ENCODE measurements around the gene GABRB1.

GRCh38 chr4:47203593-47203992, 172.2 kb downstream of the GABRB1 start:
- TF ChIP-seq CTCF (conservative IDR thresholded peaks at IDR 0.05; ENCODE audit: low read depth, low read length) (no peak), EZH2 (IDR thresholded peaks at IDR 0.05; ENCODE audit: low read length, unreplicated experiment) (no peak)
